Mucosa of descending colon (tissue), 3 donors: ENCODE results near the gene PLIN5. TPM values are rescaled to one million over a fixed set of nuclear protein-coding genes. Genes with fewer than 3 reads are reported as not detected.

Experiments
- ATAC-seq: fragments of 200-7000 bp; cut with Tn5 transposase; one replicate; pipeline ENCODE4 v1.9.1; 2020; ENCODE audit warnings: mild to moderate bottlenecking, moderate library complexity
- DNase-seq, 3 donors: peaks; one replicate each; pipeline ENCODE4 v3.0.0-alpha.2; 2020
- H3K36me3 ChIP-seq: fragments of 200-600 bp; one replicate; pipeline ENCODE4 v1.8.0; 2021; ENCODE audit warnings: low read depth, mild to moderate bottlenecking
- H3K4me1 ChIP-seq: fragments of 200-600 bp; one replicate; pipeline ENCODE4 v1.8.0; 2021; ENCODE audit warnings: low read depth, mild to moderate bottlenecking
- H3K4me3 ChIP-seq: fragments of 200-600 bp; one replicate; pipeline ENCODE4 v1.8.0; 2021; ENCODE audit warnings: mild to moderate bottlenecking
- H3K9me3 ChIP-seq: fragments of 200-600 bp; one replicate; pipeline ENCODE4 v1.8.0; 2021; ENCODE audit warnings: mild to moderate bottlenecking
- intact Hi-C, 2 donors: fragments of 100-400 bp; cut with DNase I in 1 of 2; cut with micrococcal nuclease in 1 of 2; formaldehyde crosslinking; loops; one replicate each; pipeline versions ENCODE4 v1.11.0 to v1.11.1; 2022; cut with DNase I, micrococcal nuclease
- total RNA-seq, 3 donors: library from RNA; stranded (reverse); fragmentation: NEBNext Ultra II Directional in 2 of 3; extraction: Animal tissue kit (Norgen Biotek cat#: 25700) in 2 of 3; gene quantifications; one replicate each; pipeline versions ENCODE4 v1.2.1 to v1.2.4, GENCODE V29; 2021 to 2023
- TF ChIP-seq, protein P1 (sequence below): fragments of 200-600 bp; IDR thresholded peaks from one replicate; pipeline ENCODE4 v1.8.0; 2022; ENCODE audit warnings: antibody characterized with exemption, mild to moderate bottlenecking
- donor health status: DM: no; HTN: no; CAD: no; lungs with moderate emphysema.
- donor health status: DM: no; HTN: no; CAD: no.
- donor health status: DM: no; HTN: yes; CAD: no.

Gene PLIN5
- total RNA-seq, 3 donors from 2014 or later, result 3.2 to 6.7 (median 4.5) TPM

DNA sequence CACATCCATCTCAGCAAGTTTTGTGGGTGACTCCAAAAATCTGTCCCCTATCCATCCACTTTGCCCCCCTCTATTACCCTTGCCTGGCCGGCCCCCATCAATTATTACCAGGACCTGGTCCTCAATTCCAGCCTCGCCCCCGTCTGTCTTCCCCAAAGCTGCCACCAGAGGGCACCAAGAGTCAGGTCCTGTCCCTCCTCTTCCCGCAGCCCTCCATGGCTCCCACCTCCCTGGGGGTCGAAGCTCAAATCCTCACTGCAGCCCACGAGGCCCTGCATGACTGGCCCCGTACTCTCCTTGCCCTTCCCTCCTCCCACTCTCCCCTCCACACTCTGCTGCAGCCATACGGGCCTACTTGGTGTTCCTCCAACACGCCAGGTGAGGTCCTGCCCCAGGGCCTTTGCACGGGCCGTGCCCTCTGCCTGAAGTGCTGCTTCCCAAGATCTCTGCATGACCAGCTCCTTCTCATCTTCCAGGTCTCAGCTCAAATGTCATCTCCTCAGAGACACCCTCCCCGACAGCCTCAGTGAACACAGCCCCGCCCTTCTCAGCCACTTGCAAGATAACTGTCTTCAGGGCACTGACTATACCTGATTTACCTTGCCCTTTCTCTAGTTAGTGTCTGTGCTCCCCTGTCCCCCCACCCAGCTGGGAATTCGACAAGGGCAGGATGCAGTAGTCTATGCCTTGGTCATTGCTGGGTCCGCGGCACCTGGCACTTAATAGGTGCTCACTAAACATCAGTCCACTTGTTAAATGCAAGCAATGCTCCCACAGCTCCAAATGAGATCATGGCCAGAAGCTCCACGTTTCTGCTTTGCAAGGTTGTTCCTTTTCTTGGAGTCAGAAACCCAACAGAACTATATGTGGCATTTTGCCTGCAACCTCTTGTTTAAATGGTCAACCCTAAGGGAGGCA is 41.3 kb upstream of the PLIN5 start:
- peak; percentile 66 for ATAC-seq
- Histone ChIP-seq H3K9me3 (no peaks in the 10 kb centered on the region), H3K4me1 (no peaks in the 10 kb centered on the region), H3K4me3 (no peak overlapping the region), H3K36me3 (no peaks in the 10 kb centered on the region)
- intact Hi-C loops, result no loop called here
- TF ChIP-seq, protein P1, sequence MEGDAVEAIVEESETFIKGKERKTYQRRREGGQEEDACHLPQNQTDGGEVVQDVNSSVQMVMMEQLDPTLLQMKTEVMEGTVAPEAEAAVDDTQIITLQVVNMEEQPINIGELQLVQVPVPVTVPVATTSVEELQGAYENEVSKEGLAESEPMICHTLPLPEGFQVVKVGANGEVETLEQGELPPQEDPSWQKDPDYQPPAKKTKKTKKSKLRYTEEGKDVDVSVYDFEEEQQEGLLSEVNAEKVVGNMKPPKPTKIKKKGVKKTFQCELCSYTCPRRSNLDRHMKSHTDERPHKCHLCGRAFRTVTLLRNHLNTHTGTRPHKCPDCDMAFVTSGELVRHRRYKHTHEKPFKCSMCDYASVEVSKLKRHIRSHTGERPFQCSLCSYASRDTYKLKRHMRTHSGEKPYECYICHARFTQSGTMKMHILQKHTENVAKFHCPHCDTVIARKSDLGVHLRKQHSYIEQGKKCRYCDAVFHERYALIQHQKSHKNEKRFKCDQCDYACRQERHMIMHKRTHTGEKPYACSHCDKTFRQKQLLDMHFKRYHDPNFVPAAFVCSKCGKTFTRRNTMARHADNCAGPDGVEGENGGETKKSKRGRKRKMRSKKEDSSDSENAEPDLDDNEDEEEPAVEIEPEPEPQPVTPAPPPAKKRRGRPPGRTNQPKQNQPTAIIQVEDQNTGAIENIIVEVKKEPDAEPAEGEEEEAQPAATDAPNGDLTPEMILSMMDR, result peak; percentile 37
- DNase-seq, result peak in 2 of 3 donors; percentile 73 to 76

DNA sequence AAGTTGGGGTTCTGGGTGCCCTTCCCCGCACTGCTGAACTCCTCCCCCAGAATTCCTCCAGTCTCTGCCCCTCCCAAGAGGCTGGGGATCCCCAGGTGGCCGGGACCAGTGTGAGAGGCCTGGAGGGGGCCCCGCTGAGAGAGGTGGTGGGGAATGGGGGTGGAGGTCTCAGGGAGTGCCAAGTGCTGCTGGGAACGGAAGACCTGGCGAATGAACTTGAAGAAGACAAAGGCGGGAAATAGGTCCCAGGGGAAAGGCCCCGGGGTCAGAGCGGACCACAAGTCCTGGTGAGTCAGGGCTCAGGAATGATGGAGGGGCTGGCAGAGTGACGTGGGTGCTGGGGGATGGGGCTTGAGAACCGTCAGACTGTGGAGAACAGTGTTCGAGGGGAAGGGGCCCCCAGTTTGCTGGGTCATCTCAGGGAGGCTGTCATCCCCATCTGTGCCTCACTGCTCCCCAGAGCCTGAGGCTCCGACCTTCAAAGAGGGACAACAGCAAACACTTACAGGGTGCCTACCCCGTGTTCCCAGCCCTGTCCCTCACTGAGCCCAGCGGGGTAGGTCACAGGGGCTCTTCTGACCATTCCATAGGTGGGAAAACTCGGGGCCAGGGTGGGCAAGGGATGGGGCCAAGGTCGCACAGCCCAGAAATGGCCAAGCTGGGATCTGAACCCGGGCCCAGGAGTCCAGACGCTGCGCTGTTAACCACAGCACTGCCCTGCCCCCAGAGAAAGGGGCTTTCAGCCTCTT is 40.4 kb upstream of the PLIN5 start:
- no peaks in the 10 kb centered on the region for H3K4me1 ChIP-seq
- TF ChIP-seq, protein P1, result no peak
- peak; percentile 14 for ATAC-seq
- H3K4me3 ChIP-seq, result no peak overlapping the region
- no peaks in the 10 kb centered on the region for H3K9me3 ChIP-seq
- DNase-seq, result no peak
- intact Hi-C loops, result no loop called here
- no peaks in the 10 kb centered on the region for H3K36me3 ChIP-seq

DNA sequence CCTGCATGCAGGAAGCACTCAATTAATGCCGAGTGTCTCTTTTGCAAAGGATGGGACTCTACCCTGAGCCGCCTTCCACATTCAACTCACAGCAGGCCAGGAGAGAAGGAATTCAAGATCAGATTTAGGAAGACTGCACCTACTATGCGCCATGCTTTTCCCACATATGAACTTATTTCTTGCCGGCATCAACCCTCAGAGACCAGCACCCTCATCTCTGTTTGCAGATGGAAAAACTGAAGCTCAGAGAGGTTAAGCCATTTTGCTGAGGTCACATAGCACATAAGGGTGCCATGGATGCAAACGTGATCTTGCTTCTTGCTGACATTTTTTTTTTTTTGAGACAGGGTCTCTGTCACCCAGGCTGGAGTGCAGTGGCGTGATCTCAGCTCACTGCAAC is 38.7 kb upstream of the PLIN5 start:
- ATAC-seq, result no peak
- DNase-seq, result no peak
- Histone ChIP-seq H3K36me3 (no peaks in the 10 kb centered on the region), H3K9me3 (no peaks in the 10 kb centered on the region), H3K4me1 (no peaks in the 10 kb centered on the region), H3K4me3 (no peak overlapping the region)
- TF ChIP-seq, protein P1, result no peak
- intact Hi-C loops, result no loop called here

DNA sequence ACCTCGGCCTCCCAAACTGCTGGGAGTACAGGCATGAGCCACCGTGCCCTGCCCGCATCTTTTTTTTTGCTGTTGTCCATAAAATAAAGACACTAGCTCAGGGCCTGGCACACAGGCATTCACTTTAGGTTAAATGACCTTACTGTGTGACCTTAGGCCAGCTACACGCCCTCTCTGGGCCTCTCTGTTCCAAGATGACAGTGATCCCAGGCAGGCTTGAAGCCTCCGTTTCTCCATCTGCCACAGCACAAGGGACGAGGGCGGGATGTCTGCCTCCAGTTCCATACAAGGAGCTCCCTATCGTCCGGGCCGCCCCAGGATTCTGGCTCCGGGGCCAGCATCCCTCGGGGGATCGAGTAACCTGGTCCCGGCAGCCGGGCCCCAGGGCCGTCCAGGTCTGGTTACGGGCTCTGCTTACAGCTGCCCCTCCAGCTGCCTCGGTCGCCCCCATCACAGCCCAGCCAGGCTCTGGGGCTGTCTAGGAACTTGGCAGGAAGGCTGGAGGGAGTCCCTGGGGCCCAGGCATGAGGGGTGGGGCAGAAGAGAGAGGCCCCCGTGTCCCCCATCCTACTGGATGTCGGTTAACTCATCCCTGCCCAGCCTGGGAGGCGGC is 36.4 kb upstream of the PLIN5 start:
- ATAC-seq (no peak), DNase-seq (no peak)
- intact Hi-C loops, result no loop called here
- H3K4me3 ChIP-seq, result no peak overlapping the region
- H3K9me3 ChIP-seq, result no peaks in the 10 kb centered on the region
- H3K4me1 ChIP-seq, result no peaks in the 10 kb centered on the region
- H3K36me3 ChIP-seq, result no peaks in the 10 kb centered on the region
- TF ChIP-seq, protein P1, result no peak

DNA sequence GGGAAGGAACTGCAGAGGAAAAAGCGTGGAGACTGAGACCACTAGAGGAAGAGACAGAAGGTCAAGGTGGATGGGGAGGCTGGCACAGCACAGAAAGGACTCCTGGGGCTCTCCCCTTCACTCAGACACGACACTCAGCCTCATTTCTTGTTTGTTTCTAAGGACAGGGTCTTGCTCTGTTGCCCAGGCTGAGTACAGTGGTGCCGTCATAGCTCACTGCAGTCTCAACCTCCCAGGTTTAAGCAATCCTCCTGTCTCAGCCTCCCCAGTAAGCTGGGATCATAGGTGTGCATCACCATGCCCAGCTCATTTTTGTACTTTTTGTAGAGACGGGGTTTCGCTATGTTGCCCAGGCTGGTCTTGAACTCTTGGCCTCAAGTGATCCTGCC is 35.9 kb upstream of the PLIN5 start:
- TF ChIP-seq, protein P1, result no peak
- no peaks in the 10 kb centered on the region for H3K9me3 ChIP-seq
- DNase-seq (no peak), ATAC-seq (no peak)
- no peaks in the 10 kb centered on the region for H3K36me3 ChIP-seq
- no peak overlapping the region for H3K4me3 ChIP-seq
- H3K4me1 ChIP-seq, result no peaks in the 10 kb centered on the region
- intact Hi-C loops, result no loop called here
